Uterus (tissue), 2 donors: Measurements from ENCODE around the gene SSBP4.

Source experiments
- POLR2A ChIP-seq, 2 donors: fragments of 450-650 bp; IDR thresholded peaks; one replicate each; pipeline ENCODE4 v1.6.1; 2016; ENCODE audit warnings: antibody characterized with exemption in 2 of 2, mild to moderate bottlenecking in 1 of 2, moderate library complexity in 1 of 2
- TF ChIP-seq, protein P1 (sequence below), 4 experiments: fragments of 200-600 bp in 2 of 4; fragments of 450-650 bp in 2 of 4; sonication (generic) in 2 of 4; IDR thresholded peaks; one replicate each; pipeline ENCODE4 v1.5.1; 2016 to 2019; ENCODE audit warnings: antibody characterized with exemption in 4 of 4, mild to moderate bottlenecking in 2 of 4, moderate library complexity in 1 of 4

DNA sequence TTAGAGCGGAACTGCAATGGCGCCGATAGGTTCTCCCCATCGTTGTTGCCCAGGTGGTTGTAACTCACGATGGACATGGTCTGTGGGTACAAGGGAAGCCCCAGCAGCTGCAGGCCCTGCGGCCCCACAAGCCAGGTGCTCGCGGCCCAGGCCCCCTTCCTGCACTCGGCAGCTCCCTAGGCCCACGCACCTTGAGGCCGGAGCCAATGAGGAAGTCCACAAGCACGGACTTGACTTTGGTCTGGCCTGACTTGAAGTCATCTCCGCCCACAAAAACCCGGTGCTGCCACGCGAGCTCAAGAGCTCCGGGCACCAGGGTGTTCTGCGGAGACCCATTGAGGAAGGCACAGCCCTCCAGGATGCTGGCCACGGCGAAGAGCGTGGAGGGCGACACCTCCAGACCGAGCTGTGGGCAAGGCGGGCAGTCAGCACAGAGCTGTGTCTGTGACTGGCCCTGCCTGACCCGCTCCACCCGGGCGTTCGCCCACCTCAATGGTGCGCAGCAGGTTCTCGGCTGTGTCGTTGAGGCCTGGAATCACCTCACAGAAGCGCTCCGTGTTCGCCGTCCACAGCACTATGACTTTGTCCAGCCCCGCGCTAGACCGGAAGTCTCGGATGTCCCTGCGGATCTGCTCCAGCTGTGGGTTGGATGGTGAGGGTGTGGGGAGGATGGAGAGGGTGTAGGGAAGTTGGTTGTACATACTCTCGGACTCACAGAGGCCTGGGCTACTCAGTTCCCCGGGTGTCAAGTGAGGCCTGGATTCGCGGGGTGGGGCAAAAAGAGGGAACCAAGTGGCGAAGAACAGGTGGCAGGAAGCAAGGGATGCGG is 16.9 kb downstream of the SSBP4 start:
- TF ChIP-seq, protein P1, sequence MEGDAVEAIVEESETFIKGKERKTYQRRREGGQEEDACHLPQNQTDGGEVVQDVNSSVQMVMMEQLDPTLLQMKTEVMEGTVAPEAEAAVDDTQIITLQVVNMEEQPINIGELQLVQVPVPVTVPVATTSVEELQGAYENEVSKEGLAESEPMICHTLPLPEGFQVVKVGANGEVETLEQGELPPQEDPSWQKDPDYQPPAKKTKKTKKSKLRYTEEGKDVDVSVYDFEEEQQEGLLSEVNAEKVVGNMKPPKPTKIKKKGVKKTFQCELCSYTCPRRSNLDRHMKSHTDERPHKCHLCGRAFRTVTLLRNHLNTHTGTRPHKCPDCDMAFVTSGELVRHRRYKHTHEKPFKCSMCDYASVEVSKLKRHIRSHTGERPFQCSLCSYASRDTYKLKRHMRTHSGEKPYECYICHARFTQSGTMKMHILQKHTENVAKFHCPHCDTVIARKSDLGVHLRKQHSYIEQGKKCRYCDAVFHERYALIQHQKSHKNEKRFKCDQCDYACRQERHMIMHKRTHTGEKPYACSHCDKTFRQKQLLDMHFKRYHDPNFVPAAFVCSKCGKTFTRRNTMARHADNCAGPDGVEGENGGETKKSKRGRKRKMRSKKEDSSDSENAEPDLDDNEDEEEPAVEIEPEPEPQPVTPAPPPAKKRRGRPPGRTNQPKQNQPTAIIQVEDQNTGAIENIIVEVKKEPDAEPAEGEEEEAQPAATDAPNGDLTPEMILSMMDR (IDR thresholded peaks at IDR 0.05): no peak
- no peak for TF ChIP-seq POLR2A (IDR thresholded peaks at IDR 0.05)
